TTC549 (cell line): ENCODE data around the gene CCDC85C.

ENCODE experiments used
- FAIRE-seq: peaks from 2 replicates; lab custom pipeline; 2012; peaks lifted over from hg19 to GRCh38; lab: Jason Lieb, UNC

The CCDC85C gene

DNA sequence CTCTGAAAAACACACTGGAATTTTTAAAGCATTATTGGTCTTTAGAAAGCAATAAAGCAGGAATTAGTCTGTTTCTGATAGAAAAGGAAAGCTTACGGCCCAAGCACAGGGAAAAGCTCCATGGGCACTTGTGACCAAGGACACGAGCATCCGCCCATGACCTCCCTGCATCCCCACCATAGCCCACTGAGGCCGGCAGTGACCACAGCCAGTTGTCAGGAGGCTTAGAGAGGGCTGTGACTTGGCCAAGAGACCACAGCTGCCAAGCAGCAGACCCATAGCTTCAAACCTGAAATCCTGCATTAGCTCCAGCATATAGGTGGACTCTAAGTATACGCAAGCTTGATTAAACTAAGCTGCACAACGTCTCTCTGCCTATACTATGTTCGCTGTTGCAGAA is 132.3 kb downstream of the CCDC85C start:
- FAIRE-seq, result no peak

DNA sequence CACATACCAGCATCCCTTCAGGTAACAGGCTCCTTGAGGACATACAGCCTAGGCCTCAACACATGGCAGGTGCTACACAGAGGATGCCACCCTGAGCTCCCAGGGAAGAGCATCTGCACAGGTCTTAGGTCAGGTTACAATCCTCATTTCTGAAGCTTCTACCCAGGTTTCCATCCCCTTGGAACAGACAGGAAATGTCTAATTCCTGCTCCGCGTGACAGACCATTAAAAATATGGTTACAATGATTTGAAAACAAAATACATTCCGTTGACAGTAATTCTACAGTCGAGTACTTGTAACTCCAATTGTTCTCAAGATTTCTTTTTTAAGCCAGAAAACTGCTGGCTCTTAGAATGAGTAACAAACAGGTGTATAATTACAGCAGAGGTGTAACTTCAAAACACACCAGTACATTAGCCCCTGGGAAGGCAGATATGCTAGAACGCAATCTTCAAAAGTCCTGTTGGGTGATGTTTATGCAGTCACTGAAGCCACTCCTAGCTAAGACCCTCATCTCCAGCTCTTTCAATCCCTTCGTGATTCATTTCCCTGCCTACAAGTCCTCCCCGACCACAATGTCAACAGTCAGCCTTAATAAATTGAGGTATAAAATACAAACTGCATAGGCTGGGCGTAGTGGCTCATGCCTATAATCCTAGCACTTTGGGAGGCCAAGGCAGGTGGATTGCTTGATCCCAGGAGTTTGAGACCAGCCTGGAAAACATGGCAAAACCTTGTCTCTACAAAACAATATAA is 135.0 kb downstream of the CCDC85C start:
- no peak for FAIRE-seq

DNA sequence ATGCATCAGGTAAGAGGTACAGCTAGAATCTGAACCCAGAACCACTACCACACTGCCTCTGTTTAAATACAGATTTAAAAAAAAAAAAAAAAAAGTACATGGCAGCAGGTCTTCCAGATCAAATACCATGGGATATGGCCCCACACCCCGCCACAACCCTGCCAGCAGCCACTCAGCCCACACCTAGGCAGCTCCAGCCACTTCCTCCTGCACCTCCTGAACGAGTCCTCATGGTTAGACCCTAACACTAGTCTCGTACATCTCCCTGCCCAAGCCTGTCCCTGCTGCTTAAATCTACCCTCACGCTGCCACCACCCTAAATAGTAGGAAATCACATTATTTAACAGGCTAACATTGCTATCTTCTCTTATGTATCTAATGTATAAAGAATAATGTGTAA is 135.9 kb downstream of the CCDC85C start:
- no peak for FAIRE-seq

DNA sequence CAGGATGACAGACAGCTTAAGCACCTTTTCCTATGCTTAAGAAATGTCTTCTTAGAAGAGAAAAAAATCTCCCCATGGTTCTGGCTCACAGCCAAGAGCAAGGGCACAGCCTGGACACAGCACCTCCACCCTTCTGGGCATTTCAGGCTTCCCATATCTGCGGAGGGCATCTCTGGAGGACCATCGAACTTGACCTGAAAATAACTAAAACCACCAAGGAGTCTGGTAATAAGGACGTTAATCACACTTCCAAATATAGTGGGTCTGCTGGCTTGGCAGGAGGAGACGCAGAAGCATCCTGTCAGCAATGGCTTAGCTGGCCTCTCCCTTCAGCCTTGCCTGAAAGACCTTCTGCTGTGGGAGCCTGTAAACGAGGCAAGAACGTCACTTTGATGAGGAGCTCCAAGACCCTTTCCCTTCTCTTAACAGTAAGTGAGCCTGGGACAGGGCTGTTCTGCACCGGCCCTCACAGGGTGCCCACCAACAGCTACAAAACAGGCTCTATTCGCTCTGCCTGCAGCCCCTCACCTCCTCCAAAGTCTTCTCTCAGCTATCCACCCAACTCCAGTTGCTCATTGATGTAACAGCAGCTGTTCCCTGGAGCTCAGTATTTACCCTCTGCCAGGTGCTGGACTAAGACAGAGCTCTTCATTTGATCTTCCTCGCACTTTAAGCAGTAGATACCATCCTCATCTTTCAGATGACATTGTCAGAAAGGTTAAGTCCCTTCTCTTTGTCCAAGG is 136.5 kb downstream of the CCDC85C start:
- no peak for FAIRE-seq

DNA sequence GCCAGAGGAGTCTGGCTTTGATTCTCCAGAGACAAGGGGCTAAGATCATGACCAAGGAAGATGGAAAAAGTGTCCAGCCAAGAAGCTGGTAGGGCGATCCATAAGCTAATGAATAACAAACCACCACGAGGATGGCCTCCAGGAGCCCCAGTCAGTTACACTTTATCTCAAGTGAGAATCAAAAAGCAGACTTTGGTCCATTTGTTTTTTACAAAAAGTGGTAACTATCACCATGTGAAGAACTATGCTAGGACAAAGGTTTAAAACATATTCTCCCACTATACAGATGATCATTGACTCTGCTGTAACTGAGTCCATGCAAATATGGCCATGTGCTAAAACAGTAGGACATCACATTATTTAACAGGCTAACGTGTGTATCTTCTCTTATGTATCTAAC is 137.2 kb downstream of the CCDC85C start:
- FAIRE-seq, result no peak

DNA sequence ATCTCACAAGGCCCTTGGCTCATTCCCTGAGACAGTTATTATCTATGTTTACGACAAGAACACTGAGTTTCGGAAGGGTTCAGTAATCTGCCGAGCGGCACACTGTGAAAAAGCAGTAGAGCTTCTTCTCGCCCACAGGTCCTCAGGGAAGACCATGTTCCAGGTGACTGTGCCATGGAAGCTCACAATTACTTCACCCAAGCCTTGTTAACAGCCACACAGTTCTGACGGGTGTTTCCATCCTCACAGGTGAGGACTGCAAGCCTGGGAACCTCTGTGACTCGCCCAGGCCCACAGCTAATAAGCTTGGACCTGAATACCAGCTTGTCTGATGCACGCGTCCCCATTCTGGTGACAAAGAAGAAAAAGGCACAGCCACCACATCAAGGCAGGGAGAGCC is 138.7 kb downstream of the CCDC85C start:
- no peak for FAIRE-seq

DNA sequence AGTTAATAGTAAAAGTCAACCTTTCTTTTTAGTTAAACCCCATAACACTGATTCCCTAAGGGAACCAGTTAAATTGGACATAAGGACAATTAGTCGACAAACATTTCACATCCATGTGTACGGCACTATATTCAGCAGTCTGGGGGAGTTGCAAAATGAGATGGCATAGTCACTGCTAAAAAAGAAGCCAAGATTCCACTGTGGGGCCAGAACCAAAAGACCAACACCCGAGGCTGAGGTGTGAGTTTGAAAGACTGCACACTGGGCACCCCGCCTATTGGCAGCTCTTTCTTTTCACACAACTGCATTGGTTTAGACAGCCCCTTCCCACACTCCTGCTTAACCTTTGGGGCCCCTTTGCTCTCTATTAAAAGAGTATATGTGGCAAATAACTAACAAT is 140.0 kb downstream of the CCDC85C start:
- no peak for FAIRE-seq

DNA sequence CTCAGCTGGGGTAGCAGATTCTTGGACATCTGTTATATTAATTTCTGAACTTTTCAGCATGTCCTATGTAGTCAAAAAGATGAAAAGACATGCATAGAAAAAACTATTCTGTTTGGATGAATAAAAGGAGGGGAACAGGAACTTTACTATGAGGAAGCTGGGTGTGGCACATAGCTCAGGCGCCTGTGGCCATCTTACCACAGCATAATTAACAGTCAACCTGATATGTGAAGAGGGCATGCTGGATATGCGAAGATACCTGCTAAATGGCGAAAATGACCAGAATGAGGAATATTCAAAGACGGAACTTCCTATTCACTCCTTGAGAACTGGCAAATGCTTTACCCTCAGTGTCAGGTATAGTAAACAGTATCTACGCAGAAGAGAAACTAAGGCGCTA is 141.8 kb downstream of the CCDC85C start:
- FAIRE-seq, result no peak

DNA sequence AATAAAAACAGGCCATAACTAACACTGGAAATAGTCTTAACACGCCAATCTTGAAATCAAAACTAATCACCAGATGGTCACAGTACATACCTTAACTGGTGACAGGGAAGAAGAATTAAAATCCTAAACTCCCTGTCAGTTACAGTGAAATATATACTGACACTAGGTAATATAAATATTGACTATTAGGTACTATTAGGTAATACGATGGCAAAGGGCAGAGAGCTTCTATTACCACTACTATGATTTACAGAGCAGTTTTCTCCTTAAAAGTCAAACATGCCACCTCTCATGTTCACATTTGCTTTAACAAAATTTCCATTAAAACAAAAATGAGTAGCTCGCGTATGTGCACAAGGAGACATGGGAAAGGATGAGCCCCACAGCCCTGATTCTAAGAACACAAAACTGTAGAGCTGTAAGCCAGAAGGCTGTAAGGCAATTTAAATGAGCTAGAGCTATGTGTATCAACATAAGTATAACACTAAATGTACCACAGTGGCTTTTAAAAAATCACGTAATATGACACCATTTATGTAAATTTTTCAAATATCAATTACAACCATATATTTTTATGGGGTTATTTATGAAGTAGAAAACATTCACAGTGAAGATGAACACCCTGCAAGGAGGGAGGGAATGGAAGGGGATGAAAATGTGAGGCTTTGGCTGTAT is 142.5 kb downstream of the CCDC85C start:
- FAIRE-seq, result no peak

DNA sequence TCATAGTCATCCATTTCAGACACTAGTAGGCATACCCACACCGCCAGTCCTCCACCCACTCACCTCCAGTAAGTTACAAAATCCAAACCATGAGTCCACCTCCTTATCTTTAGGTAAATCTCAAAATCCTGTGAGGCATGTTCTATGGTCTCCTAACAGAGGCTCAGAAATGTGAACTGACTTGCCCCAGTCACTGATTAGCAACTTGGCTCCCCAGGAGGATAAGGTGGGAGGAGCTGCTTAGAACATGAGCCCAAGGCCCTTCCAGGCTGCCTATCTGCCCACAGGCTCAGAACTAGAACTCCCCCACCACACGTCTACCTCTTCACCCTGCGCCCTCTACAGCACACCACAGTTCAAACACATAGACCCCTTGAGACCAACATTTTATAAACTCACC is 143.2 kb downstream of the CCDC85C start:
- no peak for FAIRE-seq

DNA sequence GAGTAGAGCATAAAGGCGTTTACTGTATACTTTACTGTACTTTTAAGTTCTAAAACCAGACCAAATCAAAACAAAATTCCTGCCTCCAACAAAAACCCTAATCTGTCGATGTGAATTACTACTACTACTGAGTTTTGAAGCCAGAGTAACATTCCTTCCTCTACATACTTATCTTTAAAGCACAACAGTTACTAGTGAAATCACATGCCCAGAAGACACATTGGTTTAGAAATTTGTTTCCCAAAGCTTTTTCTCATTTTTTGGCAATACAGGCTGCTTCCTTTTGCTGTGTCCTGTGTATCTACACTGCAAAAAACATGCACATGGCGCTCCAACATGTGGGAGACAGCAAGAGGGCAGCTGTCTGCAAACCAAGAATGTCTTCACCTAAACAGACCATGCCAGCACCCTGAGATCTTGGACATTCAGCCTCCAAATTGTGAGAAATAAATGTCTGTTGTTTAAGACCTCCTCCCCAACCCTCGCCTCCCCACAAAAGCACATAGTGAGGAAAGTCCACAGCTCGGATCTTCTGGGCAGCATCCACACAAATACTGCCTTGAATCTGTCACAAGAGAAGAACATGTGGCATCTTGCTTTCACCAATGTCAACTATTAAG is 144.4 kb downstream of the CCDC85C start:
- FAIRE-seq, result no peak

DNA sequence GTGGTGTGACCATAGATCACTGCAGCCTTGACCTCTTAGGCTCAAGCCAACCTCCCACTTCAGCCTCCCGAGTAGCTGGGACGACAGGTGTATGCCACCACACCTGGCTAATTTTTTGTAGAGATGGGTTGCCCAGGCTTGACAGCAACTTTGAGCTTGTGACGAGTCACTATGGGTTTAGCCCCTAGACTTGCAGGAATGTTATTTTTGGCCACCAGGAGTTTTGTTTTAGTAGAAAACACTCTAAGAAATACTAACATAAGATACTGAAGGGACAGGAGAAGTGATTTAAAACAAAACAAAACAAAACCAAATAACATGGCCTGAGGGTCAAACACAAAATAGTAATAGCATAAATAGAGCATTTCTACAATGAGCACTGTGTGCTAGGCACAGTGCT is 149.8 kb downstream of the CCDC85C start:
- FAIRE-seq, result no peak

DNA sequence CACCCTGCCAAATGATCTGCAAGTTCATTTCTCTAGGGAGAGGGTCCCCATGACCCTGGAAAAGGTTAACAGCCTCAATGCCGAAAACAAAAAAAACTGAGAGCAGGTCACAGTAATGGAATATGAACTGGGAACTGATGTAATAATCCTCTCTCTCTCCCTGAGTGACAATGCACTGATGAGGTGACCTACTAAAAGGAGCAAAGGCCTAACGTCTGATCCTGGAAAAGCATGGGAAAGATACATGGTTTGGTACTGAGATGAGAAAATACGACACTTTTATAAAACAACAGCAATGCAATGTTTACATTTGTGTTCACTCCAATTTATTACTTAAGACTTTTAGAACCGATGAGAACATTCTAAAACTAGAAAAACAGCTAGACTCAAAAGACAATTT is 151.0 kb downstream of the CCDC85C start:
- no peak for FAIRE-seq

DNA sequence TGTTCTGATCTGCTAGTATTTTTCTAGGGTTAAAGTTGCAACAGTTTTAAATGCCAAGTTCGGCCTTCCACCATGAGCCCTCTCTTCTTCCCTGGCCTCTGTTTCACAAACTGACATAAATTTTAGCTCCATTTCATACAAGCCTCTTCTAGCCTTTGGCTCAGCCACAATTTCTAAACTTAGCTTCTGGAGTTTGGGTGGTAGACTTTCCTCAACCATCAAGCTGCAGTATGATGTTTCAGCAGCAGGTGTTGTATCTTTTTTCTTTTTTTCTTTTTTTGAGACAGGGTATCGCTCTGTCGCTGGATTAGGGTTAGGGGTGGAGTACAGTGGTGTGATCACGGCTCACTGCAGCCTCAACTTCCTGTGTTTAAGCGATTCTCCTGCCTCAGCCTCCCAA is 152.8 kb downstream of the CCDC85C start:
- FAIRE-seq, result no peak

DNA sequence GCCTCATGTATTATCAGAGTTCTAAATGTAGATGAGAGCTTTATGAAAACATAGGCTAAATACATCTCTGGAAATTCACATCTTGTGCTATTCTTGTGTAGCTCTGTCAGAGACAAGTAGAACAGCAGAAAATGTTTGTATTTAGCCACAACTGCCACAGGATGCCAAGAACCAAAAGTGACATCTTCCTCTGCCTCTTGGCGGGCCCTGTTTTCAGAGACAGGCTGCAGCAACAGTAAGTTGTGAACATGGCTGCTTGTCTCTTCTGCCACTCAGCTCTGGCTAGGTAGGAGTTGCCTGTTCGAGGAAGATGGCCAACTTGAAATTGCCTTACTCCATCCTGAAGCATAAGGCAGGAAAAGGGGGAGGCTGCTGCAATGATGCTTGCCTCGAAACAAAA is 153.7 kb downstream of the CCDC85C start:
- no peak for FAIRE-seq
